ENCODE measurements around the gene SMO.

The SMO gene

GRCh38 chr7:129188372-129188891, at the start of gene SMO:
Gene SMO, plus strand, starts transcription at chr7:129188633. Its CDS starts 519 bp downstream, at chr7:129189152.
- no peak for DNase-seq (ENCODE audit: low spot score)

- DNase-seq (ENCODE audit: low spot score): no peak
Measured at GRCh38 chr7:129143724-129144094, 44.7 kb upstream of the SMO start.

- no peak for DNase-seq (ENCODE audit: low spot score)
Measured at GRCh38 chr7:129144095-129144833, 44.2 kb upstream of the SMO start, which contains the start of gene TSPAN33. Gene TSPAN33, plus strand, starts transcription at chr7:129144707. Its CDS starts 274 bp downstream, at chr7:129144981.

- no peak for DNase-seq (ENCODE audit: low spot score)
Measured at GRCh38 chr7:129144834-129145668, 43.4 kb upstream of the SMO start.

GRCh38 chr7:129146237-129146979, 42.0 kb upstream of the SMO start:
- DNase-seq (ENCODE audit: low spot score): no peak

- DNase-seq (ENCODE audit: low spot score): no peak
Measured at GRCh38 chr7:129147731-129148130, 40.7 kb upstream of the SMO start.

GRCh38 chr7:129149511-129149910, 38.9 kb upstream of the SMO start:
- DNase-seq (ENCODE audit: low spot score): no peak

- no peak for DNase-seq (ENCODE audit: low spot score)
Measured at GRCh38 chr7:129150199-129150996, 38.0 kb upstream of the SMO start.

GRCh38 chr7:129157651-129158050, 30.8 kb upstream of the SMO start:
- no peak for DNase-seq (ENCODE audit: low spot score)

GRCh38 chr7:129159539-129159938, 28.9 kb upstream of the SMO start:
- DNase-seq (ENCODE audit: low spot score): no peak

GRCh38 chr7:129160161-129160905, 28.1 kb upstream of the SMO start:
- DNase-seq (ENCODE audit: low spot score): no peak

GRCh38 chr7:129161524-129162225, 26.8 kb upstream of the SMO start:
- DNase-seq (ENCODE audit: low spot score): no peak

GRCh38 chr7:129162732-129163131, 25.7 kb upstream of the SMO start:
- no peak for DNase-seq (ENCODE audit: low spot score)

- peak; percentile 56 for DNase-seq (ENCODE audit: low spot score)
Measured at GRCh38 chr7:129163875-129164544, 24.4 kb upstream of the SMO start.

- DNase-seq (ENCODE audit: low spot score): no peak
Measured at GRCh38 chr7:129166745-129167144, 21.7 kb upstream of the SMO start.

GRCh38 chr7:129167817-129168216, 20.6 kb upstream of the SMO start:
- no peak for DNase-seq (ENCODE audit: low spot score)

GRCh38 chr7:129168231-129169021, 20.0 kb upstream of the SMO start:
- no peak for DNase-seq (ENCODE audit: low spot score)

GRCh38 chr7:129169171-129169671, 19.2 kb upstream of the SMO start:
- DNase-seq (ENCODE audit: low spot score): no peak

Measured in kidney capillary endothelial cell (primary cell).